Middle frontal gyrus (tissue), 1 donor: ENCODE results near the gene CRYBG2.
"Not testable (repeated sequence)": the region's sequence is repeated elsewhere in the genome, so short reads cannot be mapped to it uniquely, and the experiment has no call there.

Source experiments
- DNase-seq: peaks from one replicate; pipeline ENCODE4 v3.0.0-alpha.2; 2015; ENCODE audit warnings: low spot score; ENCODE audit errors: extremely low spot score

Gene CRYBG2

DNA sequence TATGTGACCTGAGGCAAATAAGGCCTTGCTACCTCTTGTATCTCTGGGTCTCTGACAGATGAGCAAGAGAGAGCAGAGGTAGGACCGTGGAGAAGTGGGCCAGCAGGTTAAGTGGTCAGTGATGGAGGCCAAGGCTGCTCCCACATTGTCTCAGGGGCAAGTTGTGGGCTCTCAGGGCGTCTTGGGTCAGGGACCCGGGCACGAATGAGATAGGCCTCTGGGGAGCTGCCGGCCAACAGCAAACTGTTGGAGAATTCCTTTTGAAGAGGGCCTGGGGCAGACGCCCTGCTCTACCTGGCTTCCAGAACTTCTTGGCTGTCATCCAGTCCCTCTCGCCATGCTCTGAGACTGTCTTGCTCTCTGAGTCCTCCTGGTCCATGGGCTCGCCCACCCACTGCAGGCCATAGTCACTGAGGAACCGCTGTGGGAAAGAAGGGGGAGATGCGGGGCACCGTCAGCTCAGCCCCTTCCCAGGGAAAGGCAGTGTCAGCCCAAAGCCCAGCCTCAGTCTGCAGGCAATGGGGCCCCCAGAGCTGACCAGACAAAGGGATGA, 59.9 kb downstream of the CRYBG2 start:
- DNase-seq, result no peak

DNA sequence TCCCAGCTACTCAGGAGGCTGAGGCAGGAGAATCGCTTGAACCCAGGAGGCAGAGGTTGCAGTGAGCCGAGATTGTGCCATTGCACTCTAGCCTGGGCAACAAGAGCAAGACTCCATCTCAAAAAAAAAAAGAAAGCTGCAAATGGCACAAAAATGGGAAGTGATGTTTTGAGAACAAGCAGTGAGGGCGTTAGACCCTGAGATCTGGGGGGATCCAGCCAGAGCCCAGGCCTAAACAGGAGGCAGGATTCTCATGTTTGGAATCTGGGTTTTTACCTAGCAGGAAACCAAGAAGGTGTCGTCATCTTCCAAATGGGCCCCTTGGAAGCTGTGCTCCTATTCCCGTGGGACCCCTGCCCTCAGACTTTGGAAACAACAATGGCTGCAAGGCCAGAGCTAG, 61.2 kb downstream of the CRYBG2 start:
- DNase-seq, result not testable (repeated sequence)

DNA sequence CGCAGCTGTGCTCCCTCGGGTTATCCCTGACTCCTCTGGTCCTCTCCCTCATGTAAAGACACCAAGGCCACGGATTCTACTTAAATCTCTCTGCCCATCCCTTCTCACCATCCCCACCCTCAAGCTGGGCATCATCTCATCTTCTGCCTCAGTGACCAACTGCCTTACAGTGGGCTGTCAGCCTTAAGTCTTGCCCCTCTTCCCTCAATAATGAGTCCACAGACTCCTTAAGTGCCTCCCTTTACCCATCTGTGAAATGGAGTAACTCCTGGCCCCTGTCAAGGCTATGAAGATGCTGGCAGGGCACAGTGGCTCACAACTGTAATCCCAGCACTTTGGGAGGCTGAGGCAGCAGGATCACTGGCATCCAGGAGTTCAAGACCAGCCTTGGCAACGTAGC, 62.0 kb downstream of the CRYBG2 start:
- DNase-seq, result no peak

DNA sequence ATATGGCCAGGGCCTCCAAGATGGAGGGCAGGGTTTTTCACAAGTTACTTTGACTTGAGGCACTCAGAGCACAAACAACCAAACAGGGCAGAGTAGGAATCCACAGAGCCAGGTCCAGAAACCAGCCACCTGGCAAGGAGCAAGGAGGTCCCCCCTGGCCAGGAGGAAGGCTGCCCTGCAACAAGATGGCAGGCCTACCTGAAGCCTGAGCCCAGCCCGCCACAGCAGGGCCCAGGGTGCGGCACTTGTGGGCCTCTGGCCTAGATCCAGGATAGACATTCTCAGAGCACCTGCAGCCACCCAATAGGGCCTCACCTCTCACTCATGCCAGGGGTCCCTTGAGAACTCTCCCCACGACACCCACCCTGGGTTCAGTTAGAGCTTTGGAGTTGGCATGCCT, 62.5 kb downstream of the CRYBG2 start:
- no peak for DNase-seq

DNA sequence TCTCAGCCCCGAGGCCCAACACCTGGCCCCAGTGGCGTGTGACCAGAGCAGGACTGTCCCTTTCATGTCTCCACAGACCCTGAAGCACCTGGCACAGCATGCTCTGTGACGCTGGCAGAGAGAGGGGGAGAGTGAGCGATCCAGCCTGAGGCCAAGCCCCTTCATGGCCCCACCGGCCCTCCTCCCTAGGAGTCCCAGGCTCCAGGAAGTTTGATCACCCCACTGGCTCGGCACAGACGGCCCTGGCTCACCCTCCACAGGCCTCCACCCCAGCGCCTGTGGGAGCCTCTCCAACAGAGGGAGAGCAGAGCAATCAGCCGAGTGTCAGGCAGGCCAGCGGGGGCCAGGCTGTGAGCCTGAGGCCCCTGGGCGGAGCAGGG, 63.1 kb downstream of the CRYBG2 start:
- no peak for DNase-seq

DNA sequence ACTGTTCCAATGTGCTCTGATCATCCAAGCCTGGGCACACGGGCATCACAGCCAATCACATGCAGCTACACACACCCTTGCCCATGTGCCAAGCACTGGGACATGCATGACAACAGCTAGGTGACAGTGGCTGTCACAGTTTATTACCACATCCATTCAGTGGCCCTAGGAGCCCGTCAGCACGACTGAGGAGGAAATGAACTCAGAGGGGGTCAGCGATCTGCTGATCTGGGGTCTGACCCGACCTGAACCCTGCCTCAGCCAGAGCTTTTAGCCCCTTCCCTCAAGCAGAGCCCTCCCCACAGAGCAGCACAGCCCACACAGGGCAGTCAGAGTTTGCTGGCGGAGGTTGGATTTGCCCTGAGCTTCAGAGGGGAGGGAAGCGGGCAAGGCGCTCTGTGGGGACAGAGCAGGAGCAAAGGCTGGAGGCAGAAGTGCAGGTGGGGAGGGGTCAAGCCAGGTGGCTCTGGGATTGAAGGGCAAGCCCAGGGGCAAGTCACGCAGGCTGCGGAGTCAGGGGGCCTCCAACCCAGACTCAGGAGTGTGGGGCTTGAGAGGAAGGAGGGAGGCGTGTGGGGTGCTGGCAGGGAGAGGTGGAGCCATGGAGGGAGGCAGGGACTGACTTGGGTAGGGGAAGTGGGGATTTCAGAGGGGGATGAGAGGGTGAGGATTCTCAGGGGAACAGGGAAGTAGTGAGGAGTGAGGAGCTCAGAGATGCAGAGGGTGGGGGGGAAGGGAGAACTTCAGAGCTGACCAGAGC, 63.6 kb downstream of the CRYBG2 start:
- DNase-seq, result no peak

DNA sequence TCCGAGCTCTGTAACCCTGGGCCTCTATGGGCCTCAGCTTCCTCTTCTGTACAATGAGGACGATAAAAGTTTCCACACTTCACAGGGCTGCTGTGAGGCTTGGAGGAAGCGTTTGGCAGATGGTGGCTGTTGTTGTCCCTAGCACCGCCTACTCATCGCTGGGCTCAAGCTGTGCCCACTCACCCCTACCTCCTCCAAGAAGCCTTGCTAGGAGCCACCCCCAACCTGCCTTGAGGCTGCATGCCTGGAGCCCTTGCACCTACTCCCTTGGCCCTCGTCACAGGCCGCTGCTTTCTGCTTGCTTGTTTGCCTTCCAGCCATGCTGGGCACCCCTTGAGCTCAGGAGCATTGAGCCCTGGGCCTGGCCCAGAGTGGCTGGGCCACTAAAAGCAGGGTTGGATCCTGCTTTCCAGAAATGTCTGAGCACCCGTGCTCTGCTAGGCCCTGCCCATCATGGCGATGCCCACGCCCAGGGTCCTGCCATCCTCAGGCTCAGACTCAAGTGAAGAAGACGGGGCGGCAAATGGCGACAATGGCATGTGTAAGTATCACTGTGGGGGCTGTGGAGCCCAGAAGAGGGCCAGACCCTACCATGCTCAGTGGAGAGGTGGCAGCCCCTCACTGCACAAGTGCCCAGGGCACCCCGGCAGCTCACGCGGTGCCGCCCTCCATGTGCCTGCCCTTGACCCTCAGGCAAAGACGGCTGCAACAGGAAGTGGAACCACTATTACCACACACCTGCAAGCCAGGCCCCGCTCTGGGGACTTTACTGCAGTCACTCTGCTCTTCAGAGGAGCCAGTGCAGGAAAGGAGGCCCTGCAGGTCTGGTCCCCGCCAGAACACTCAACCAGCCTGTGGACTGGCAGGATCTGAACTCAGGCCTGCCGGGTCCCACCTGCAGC, 64.5 kb downstream of the CRYBG2 start:
- peak; percentile 58 for DNase-seq

DNA sequence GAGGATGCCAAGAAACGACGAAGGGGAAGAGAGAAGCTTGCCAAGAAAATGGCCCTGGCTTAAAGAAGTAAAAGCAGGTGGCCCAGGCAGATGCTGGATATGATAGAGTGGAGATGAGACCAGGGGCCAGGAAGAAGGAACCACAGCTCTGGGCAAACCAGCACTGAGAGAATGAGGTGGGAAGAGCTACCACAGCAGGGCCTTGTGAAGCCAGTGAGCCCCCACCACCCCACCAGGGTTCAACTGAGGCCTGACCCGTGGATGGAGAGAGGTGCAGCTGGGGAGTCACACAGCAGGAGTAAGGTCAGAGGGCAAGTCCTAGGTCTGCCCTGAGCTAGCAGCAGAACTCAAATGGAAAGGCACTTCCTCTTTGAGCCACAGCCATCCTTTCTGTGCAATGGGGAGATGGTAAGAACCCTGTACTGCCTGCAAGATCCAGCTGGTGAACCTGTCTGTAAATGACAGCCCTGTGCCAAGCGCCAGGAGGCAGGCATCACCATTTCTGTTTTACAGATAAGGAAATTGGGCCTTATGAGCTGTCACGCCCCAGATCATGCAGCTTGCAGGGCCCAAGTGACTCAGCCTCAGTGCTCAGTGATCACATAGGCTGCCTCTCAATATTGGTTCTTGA, 65.5 kb downstream of the CRYBG2 start:
- DNase-seq, result no peak

DNA sequence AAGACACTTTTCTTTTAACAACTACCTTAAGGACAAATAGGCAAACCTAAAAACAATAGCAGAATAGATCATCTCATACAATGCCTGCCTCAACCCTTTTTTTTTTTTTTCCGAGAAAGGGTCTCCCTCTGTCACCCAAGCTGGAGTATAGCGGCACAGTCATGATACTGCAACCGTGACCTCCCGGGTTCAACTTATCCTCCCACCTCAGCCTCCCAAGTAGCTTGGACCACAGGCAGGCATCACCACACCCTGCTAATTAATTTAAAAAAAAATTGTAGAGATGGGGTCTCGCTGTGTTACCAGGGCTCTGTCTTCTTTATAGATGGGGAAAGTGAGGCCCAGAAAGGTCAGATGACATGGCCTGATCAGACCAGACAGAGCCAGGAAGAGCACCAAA, 66.1 kb downstream of the CRYBG2 start:
- DNase-seq, result no peak

DNA sequence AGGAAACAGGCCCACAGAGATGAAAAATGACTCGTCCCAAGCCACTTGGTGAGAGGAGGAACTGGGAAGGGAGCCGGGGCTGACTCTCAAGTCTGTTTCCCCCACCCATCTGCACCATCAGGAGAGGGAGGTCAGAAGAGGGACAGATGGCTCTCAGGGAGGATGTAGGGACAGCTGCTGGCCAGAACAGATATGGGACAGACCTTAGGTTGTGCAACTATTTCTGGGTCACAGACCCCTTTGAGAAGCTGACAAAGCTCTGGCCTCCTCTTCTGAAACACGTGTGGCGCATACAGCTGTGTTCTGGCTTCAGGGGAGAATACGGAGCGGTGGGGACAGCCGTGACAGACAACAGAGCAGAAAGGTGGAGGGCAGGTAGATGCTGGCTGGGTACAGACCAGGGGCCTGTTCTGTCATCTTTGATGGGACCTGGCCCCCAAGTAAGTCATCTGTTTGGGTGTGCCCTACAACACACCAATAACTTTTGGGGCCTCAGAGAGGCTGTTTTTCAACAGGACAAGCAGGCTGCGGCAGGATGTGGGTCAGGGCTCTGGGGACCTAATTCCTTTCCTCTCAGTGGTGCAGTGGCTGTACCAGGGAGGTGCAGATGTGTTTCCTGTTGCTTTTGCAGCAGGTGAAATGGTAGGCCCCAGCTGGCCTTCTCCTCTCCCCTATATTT, 66.8 kb downstream of the CRYBG2 start:
- no peak for DNase-seq

DNA sequence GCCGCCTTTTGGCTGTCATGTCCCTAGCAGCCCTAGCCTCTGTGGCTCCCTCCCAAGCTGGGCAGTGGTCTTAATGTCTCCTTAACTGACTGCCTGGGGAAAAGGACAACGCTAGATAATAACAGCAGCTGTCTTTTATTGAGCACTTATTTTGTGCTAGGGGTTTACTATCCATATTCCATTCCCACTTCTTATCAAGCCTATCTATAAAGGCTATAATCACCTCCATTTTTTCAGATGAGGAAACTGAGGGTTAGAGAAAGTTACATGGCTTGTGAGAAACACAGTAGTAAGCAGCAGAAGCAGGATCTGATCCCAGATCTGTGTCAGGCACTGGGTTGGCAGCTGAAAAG, 67.9 kb downstream of the CRYBG2 start:
- no peak for DNase-seq

DNA sequence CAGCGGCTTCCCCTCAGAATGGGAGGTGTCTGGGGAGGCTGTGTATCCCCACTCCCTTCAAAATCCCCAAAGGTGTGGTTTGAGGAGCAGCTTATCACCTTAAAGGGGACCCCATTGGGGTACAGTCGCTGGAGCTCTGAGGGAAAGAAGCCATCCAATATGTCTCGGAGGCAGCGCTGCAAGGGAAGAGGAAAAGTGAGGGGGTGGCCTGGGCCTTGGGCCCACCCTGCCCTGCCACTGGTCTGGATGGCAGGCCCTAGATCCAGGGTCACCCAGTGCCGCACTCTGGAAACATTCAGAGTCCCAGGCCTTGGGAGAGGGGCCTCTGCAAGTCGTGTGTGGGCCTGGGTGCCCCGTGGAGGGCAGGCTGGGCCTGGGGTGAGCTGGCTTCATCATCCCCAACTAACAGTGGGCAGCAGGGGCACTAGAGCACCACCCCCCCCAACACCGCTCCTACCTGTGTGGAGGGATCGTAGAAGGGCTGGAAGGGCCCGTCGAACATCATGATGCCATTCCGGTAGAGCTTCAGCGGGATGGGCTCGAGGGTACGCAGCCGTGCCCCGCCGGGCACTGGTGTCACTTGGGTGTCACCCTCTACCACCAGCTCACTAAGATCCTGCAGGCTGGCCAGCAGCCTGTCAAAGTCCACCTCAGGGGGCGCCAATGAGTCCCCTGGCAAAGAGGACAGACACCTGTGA, 68.4 kb downstream of the CRYBG2 start:
- DNase-seq, result no peak

DNA sequence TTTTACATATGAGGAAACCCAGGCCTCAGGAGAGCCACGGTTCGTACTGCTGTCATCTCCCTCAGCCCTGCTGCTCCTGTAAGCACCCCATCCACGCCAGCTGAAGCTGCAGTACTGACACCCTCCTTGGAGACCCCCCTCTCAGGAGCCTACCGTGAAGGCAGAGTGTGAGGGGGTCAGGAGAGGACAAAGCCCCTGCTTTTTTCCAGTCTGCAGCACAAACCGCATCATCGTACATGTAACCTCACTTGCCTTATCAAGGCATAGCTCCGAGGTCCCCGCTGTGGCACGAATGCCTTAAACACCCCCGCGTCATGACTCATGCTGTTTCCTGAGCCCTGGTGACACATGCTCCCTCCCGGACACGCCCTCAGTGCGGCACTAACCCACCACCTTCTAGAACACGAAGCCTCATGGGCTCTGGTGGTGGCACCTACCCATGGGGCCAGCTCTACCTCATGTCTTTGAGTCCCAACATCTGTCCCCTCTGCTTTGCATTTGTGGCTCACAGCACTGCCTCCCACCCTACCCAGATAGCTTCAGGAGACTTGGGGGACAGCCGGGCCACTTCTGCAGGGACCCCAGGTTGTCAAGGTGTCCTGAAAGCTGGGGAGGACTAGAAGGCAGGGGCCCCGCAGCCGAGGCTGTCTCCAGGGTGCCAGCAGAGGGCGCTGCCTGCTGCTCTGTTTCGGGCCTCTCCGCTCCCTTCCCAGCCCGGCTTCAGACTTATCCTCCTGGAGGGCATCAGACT, 69.2 kb downstream of the CRYBG2 start:
- no peak for DNase-seq

DNA sequence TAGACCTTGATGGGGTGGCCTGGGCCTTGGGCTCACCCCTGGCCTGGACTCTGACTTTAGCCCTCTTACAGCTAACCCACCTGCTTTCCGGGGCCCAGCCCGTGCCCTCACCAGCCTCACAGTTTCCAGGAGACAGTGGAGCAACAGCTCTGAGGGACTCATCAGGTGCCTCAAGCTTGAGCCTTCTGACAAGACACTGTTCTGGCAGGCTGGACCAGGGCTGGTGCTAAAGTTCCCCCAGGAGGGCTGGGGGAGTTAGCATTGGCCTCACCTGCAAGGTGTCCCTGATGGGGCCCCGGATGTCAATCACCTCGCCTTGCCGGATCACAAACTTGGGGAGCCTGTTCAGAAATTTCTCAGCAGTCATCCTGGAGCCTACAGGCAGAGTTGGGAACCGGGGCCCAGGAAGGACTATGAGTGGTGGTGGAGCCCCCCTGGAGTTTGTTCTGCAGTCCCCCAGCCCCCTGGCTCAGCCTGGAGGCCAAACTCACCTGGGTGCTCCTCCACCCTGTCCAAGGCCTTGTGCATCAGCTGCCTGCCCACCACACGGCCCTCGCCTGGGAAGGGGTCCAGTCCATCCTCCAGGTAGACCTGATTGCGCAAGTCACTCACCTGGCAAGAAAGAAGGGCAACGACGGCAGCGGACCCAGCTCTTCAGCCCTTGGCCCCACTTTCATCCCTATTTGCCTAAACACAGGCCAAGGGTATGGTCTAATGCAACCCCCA, 69.9 kb downstream of the CRYBG2 start:
- no peak for DNase-seq

DNA sequence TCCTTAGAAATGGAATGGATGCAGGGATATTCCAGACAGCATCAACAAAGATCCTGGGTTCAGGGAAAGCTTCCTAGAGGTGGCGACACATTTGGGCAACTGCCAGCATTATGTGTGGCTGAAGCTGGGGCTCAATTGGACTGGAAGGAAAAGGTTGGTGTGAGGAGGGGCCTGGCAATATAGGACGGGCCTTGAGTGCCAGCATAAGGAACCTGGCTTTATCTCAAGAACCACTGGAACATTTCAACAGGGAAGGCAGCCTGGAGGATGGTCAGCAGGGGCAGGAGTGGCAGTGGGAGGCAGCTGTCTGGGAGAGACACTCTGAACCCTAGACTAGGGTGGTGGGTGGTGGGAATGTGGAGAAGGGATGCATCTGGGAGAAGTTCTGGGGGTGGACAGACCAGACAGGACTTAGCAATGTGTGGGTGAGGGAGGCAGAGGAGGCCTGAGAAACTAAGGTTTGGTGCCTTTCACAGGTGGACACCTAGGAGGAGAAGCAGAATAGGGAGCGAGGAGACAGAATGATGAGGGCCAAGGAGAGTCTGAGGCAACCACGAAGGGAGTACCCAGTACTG, 70.6 kb downstream of the CRYBG2 start:
- no peak for DNase-seq

DNA sequence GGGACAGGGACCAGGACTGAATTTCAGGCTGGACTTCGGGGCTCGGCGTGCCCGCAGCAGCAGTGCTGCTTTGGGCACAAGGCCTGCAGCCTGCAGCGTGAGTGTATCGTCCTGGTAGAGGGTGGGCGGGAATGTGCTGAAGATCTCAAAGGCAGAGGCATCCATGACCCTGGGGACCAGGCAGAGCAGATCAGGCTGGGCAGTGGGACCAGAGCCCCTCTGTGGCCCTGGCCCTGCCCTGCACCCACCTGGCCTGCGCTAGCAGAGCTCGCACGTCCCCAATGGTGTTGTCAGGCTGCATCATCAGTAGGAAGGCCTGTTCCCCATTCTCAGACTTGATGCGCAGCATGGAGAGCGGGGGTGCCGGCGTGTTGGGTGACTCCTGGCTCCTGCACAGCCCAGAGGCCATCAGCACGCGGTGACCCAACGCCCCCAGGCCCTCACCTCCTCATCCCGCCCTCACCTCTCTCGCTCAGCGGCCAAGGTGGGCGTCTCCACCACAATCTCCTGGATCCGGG, 71.5 kb downstream of the CRYBG2 start:
- no peak for DNase-seq

DNA sequence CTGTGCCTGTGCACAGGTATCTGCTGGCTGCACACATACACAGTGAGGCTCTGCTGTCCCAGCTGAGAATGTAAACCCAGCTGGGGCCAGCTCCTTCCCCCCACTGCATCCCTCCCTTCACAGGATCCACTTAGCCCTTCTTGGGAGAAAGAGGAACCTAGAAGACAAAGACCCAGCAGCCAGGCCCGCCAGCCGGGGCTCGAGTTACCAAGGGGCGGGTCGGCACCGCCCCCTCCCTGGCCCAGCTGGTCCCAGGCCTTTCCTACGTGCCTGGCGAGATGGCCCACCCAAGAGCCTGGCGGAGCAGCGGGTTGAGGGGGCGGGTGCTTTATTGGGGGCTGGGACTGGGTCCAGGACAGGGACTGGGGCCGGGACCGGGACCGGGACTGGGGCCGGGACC, 72.0 kb downstream of the CRYBG2 start:
- DNase-seq, result no peak

DNA sequence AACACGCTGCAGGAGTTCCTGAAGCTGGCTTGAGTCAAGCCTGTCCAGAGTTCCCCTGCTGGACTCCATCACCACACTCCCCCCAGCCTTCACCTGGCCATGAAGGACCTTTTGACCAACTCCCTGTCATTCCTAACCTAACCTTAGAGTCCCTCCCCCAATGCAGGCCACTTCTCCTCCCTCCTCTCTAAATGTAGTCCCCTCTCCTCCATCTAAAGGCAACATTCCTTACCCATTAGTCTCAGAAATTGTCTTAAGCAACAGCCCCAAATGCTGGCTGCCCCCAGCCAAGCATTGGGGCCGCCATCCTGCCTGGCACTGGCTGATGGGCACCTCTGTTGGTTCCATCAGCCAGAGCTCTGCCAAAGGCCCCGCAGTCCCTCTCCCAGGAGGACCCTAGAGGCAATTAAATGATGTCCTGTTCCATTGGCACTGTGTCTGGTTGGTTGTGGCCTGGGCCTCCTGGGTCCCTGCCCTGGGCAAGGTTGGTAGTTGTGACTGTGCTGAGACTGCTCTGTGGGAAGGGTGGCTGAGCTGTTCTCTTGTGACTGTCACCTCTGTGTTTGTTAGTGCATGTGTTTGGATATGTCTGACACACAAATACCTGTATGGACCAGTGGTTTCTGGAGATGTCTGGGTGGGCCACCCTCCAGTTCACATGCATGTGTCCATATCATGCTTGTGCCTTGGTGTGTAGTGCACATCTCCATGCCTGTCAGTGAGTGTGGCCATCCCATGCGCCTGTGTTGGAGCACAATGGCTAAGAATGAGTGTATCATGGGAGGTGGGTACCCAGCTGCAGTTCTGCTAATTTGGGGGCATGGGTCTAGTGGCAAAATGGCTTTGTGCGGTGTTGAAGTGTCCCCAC, 72.6 kb downstream of the CRYBG2 start:
- DNase-seq, result no peak
